ENCODE measurements around the gene LAMB2.

Gene LAMB2

GRCh38 chr3:49171775-49172500, 39.1 kb upstream of the LAMB2 start:
- DNase-seq (ENCODE audit: insufficient read length, low spot score) (no peak), FAIRE-seq (no peak)
- TF ChIP-seq POU2F2 (IDR thresholded peaks at IDR 0.05; ENCODE audit: low read depth, low read length) (no peak), TAF1 (IDR thresholded peaks at IDR 0.05; ENCODE audit: low read depth, low read length) (no peak), POLR2AphosphoS5 (IDR thresholded peaks at IDR 0.05; ENCODE audit: low read depth, low read length) (no peak), SPI1 (IDR thresholded peaks at IDR 0.05; ENCODE audit: low read depth, low read length) (no peak), PAX5 (IDR thresholded peaks at IDR 0.05; ENCODE audit: insufficient read depth, low read length, severe bottlenecking) (no peak), POLR2A (IDR thresholded peaks at IDR 0.05; ENCODE audit: low read depth, low read length) (no peak)

- TF ChIP-seq TAF1 (IDR thresholded peaks at IDR 0.05; ENCODE audit: low read depth, low read length) = no peak
- FAIRE-seq = peak; percentile 89
- peak; percentile 94 for DNase-seq (ENCODE audit: insufficient read length, low spot score)
These were observed 38.4 kb upstream of the LAMB2 start, which contains the start of gene KLHDC8B for GRCh38 chr3:49171119-49171774. Gene KLHDC8B (plus strand): TSS chr3:49171598. CDS start chr3:49172770, 1,172 bp downstream.

GRCh38 chr3:49170744-49171118, 37.9 kb upstream of the LAMB2 start:
- TF ChIP-seq POLR2A (IDR thresholded peaks at IDR 0.05; ENCODE audit: low read depth, low read length) = no peak
- no peak for TF ChIP-seq SPI1 (IDR thresholded peaks at IDR 0.05; ENCODE audit: low read depth, low read length)
- TF ChIP-seq POLR2AphosphoS5 (IDR thresholded peaks at IDR 0.05; ENCODE audit: low read depth, low read length) = no peak
- no peak for TF ChIP-seq TAF1 (IDR thresholded peaks at IDR 0.05; ENCODE audit: low read depth, low read length)
- no peak for DNase-seq (ENCODE audit: insufficient read length, low spot score)
- FAIRE-seq = no peak

GRCh38 chr3:49166752-49167556, 34.1 kb upstream of the LAMB2 start:
- TF ChIP-seq POU2F2 (IDR thresholded peaks at IDR 0.05; ENCODE audit: low read depth, low read length) (no peak), POLR2AphosphoS5 (IDR thresholded peaks at IDR 0.05; ENCODE audit: low read depth, low read length) (no peak), PAX5 (IDR thresholded peaks at IDR 0.05; ENCODE audit: insufficient read depth, low read length, severe bottlenecking) (no peak)
- peak; percentile 9 for FAIRE-seq
- no peak for DNase-seq (ENCODE audit: insufficient read length, low spot score)

GRCh38 chr3:49165771-49166751, 33.2 kb upstream of the LAMB2 start, which contains the start of gene CCDC71:
Gene CCDC71 (minus strand): TSS chr3:49166331. CDS start chr3:49164208, 2,123 bp downstream.
- DNase-seq (ENCODE audit: insufficient read length, low spot score) (peak; percentile 92), FAIRE-seq (peak; percentile 95)
- TF ChIP-seq SPI1 (IDR thresholded peaks at IDR 0.05; ENCODE audit: low read depth, low read length) (peak; percentile 43; the same call in 1 of the 2 replicates), POLR2A (IDR thresholded peaks at IDR 0.05; ENCODE audit: low read depth, low read length) (peak; percentile 74), POU2F2 (IDR thresholded peaks at IDR 0.05; ENCODE audit: low read depth, low read length) (no peak), POLR2AphosphoS5 (IDR thresholded peaks at IDR 0.05; ENCODE audit: low read depth, low read length) (peak; percentile 74; the same call in 1 of the 2 replicates), PAX5 (IDR thresholded peaks at IDR 0.05; ENCODE audit: insufficient read depth, low read length, severe bottlenecking) (no peak), TAF1 (IDR thresholded peaks at IDR 0.05; ENCODE audit: low read depth, low read length) (peak; percentile 52)

- DNase-seq (ENCODE audit: insufficient read length, low spot score) = no peak
- peak; percentile 78 for FAIRE-seq
- peak; percentile 41; the same call in 1 of the 2 replicates for TF ChIP-seq POLR2A (IDR thresholded peaks at IDR 0.05; ENCODE audit: low read depth, low read length)
- no peak; the same call in 1 of the 2 replicates for TF ChIP-seq POLR2AphosphoS5 (IDR thresholded peaks at IDR 0.05; ENCODE audit: low read depth, low read length)
These were observed 32.3 kb upstream of the LAMB2 start for GRCh38 chr3:49164983-49165720.

- DNase-seq (ENCODE audit: insufficient read length, low spot score) = no peak
- TF ChIP-seq SPI1 (IDR thresholded peaks at IDR 0.05; ENCODE audit: low read depth, low read length) (no peak), TAF1 (IDR thresholded peaks at IDR 0.05; ENCODE audit: low read depth, low read length) (no peak), POLR2AphosphoS5 (IDR thresholded peaks at IDR 0.05; ENCODE audit: low read depth, low read length) (no peak), POU2F2 (IDR thresholded peaks at IDR 0.05; ENCODE audit: low read depth, low read length) (no peak), PAX5 (IDR thresholded peaks at IDR 0.05; ENCODE audit: insufficient read depth, low read length, severe bottlenecking) (no peak), POLR2A (IDR thresholded peaks at IDR 0.05; ENCODE audit: low read depth, low read length) (no peak)
- FAIRE-seq = no peak
These were observed 30.8 kb upstream of the LAMB2 start for GRCh38 chr3:49163609-49164008.

- no peak for FAIRE-seq
- TF ChIP-seq POLR2A (IDR thresholded peaks at IDR 0.05; ENCODE audit: low read depth, low read length) = peak; percentile 52
- no peak for TF ChIP-seq PAX5 (IDR thresholded peaks at IDR 0.05; ENCODE audit: insufficient read depth, low read length, severe bottlenecking)
- no peak for TF ChIP-seq SPI1 (IDR thresholded peaks at IDR 0.05; ENCODE audit: low read depth, low read length)
- TF ChIP-seq TAF1 (IDR thresholded peaks at IDR 0.05; ENCODE audit: low read depth, low read length) = no peak
- TF ChIP-seq POU2F2 (IDR thresholded peaks at IDR 0.05; ENCODE audit: low read depth, low read length) = no peak
- peak; percentile 57; the same call in 1 of the 2 replicates for TF ChIP-seq POLR2AphosphoS5 (IDR thresholded peaks at IDR 0.05; ENCODE audit: low read depth, low read length)
- DNase-seq (ENCODE audit: insufficient read length, low spot score) = no peak
These were observed 30.0 kb upstream of the LAMB2 start for GRCh38 chr3:49162751-49163419.

All from GM12891 (cell line).